Activated CD8-positive, alpha-beta memory T cell treated with anti-CD3 and anti-CD28 coated beads for 36 hours (primary cell): ENCODE data around the gene SMPX. TPM values are rescaled to one million over a fixed set of nuclear protein-coding genes. Genes with fewer than 3 reads are reported as not detected.
"Not testable (repeated sequence)": the region's sequence is repeated elsewhere in the genome, so short reads cannot be mapped to it uniquely, and the experiment has no call there.

ENCODE experiments used
- CTCF ChIA-PET: fragments of 350-600 bp; sonication (Branson Sonifier 250); formaldehyde crosslinking; loops from one replicate; lab custom pipeline; 2021; ENCODE audit warnings: antibody characterized with exemption; lab: Charles Lee
- POLR2A ChIA-PET: fragments of 350-600 bp; sonication (Branson Sonifier 250); formaldehyde crosslinking; loops from one replicate; lab custom pipeline; 2021; ENCODE audit warnings: antibody characterized with exemption; lab: Charles Lee
- total RNA-seq, 2 experiments: library from RNA; stranded (reverse); gene quantifications; one replicate each; pipeline ENCODE4 v1.2.3, GENCODE V29; 2021

Gene SMPX
- total RNA-seq, result not detected

- ChIA-PET POLR2A (no interaction called here), CTCF (interaction anchor here (0.9 kb wide), 1 partner anchor 20 kb away, joined by 3 read pairs; no protein-coding TSS in a partner anchor)
These were observed at the start of gene SMPX for GRCh38 chrX:21757960-21758359. Gene SMPX, minus strand, starts transcription at chrX:21758116. Its CDS starts 3,826 bp downstream, at chrX:21754290.

DNA sequence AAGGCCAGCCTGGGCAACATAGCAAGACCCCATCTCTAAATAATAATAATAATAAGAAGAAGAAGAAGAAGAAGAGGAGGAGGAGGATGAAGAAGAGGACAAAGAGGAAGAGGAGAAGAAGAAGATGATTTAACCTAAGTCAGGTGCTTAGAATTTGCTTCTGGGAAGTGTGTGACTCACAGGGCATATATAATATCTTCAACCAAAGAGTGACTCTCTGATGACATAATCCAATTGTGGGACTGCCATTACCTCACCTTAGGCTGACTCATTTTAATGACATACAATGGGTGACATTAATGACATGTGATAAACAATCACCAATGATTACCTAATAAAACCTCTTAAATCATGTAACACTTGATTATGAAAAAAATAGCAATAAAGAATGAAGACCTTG is 48.8 kb upstream of the SMPX start:
- POLR2A ChIA-PET, result no interaction called here
- CTCF ChIA-PET, result no interaction called here

DNA sequence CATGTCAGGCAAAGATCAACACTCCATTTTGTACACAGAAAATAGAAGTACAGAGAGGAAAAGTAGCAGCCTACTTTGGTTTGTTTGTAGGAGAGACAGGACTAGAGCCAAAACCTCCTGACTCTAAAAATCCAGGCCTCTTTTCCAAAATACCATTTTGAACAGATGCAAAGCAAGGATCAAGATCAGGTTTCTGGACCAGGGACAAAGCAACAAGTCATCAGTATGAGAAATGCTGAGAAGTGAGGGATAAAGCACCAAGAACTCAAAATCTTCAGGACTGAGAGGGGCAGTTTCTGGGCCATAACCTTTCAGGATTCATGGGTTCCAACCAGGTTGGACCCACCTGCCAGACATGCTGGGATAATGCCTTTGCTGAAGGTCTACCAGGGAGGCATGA is 44.9 kb upstream of the SMPX start:
- CTCF ChIA-PET, result no interaction called here
- POLR2A ChIA-PET, result no interaction called here

DNA sequence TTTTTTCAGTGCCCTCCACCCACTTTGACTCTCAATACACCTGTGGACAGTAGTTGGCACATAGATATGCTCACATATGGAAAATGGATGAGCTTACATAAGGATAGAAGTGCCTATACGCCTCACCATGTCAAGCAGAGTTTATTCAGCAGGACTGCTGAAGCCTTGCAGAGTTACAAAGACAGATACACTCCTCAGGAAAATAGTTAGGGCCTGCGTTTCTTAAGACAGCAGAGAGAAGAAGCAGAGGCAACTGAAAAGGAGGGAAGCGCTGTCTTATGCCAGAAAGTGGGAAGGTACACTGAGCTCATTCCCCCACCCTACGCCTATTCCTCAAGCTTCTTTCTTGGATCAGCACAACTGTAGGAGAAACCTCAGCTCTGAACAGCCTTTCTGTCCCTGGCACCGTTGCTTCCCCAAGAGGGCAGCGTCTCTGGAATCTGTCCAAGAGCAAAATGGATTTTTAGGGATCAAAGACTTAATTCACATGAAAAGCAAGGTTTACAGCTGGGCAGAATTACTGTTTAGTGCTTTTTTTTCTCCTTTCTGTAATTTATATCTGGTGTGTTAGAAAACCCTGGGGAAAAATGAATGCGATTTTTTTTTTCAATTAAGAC is 44.2 kb upstream of the SMPX start:
- ChIA-PET POLR2A (no interaction called here), CTCF (no interaction called here)

GRCh38 chrX:21800344-21800770 is 42.4 kb upstream of the SMPX start:
- ChIA-PET CTCF (no interaction called here), POLR2A (no interaction called here)

- ChIA-PET POLR2A (no interaction called here), CTCF (no interaction called here)
These were observed 41.9 kb upstream of the SMPX start for GRCh38 chrX:21799767-21800166.

DNA sequence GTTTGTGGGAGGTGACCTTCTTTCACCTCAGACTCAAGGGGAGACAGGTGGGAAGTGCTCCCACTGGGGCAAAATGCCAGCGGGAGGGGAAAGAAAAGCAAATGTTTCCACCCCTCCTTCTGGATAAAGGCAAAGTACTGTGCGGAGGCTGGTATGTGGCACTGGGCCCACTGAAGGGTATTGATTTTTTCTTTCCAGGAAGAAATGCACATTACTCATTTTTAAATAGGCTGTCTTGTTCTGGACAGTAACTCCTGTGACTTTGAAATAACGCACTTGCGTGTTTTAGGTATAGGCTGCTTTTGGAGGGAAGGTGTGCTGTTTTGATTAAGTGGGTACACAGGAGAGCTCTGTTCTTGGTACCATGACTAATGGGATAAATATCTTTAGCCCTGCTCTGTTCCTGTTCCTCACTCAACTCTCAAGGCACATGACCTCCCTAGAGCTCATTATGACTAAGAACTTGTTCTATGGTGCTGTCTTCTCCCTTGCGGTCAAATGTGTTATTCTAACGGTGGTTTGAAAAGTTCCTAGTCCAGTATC is 40.8 kb upstream of the SMPX start:
- CTCF ChIA-PET, result no interaction called here
- POLR2A ChIA-PET, result no interaction called here

- ChIA-PET CTCF (no interaction called here), POLR2A (no interaction called here)
These were observed 24.1 kb upstream of the SMPX start for GRCh38 chrX:21781976-21782375.

DNA sequence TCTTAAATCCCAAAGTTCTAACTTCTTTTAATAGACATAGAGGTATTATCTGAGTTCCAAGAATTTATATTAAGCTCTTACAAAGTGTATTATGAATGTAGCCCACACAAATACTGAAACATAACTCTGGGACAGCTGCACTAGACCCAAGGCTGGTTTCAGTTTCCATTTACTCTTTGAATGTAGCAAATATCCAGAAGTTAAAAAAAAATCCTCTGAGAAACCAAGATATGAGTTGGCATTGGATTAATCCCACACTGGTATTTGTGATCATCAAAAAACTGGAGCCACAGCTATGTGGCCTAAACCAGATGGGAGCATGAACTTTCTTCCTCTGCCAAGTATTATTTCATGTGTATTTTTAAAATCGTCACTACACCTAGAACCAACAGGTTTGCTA is 23.6 kb upstream of the SMPX start:
- ChIA-PET CTCF (no interaction called here), POLR2A (no interaction called here)

DNA sequence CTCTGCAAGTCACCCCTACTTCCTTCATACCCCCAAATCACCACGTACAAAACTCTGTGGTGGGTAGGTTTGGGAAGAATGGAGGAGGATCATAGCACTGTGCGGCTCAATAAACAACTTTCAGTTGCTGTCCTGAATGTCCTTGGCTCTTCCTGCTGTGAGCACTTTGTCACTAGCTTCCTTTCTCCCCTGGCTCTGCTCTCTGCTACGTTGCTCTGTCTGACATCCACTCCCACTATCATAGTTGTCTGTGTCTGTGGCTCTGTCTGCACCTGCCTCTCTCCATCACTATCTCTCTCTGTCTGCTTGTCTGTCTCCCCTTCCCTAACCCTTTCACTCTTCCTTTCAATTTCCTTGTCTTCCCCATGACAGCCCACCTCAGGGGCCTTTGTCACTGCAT is 21.2 kb upstream of the SMPX start:
- ChIA-PET POLR2A (no interaction called here), CTCF (no interaction called here)

DNA sequence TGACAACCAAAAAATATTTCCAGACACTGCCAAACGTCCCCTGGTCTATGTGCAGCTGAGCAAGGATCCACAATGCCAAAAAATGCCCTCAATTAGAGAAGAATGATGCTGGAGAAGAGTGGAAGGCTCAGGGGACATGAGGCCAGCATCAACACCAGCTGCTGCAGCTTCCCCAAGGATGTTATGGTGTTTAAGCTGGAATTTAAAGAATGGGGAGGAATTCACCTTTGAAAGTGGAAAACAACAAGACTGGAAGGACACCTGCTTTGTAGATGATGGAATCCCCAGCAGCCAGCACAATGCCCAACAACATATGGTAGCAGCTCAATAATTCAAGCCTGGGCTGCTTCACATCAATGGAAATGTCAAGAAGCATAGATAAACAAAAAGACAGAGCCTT is 20.3 kb upstream of the SMPX start:
- CTCF ChIA-PET, result interaction anchor here (1.2 kb wide), 1 partner anchor 20 kb away, joined by 3 read pairs; the partner anchor contains the start of gene SMPX
- POLR2A ChIA-PET, result no interaction called here

- CTCF ChIA-PET, result not testable (repeated sequence)
These were observed 17.2 kb upstream of the SMPX start for GRCh38 chrX:21775128-21775527.

DNA sequence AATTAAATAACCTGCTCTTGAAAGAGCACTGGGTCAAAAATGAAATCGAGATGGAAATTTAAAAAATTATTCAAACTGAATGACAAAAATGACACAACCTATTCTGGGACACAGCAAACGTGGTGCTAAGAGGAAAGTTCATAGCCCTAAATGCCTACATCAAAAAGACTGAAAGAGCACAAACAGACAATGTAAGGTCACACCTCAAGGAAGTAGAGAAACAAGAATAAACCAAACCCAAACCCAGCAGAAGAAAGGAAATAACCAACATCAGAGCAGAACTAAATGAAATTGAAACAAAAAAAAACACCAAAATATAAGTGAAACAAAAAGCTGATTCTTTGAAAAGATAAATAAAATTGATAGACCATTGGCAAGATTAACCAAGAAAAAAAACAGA is 15.1 kb upstream of the SMPX start:
- CTCF ChIA-PET, POLR2A ChIA-PET: not testable (repeated sequence)

More at GRCh38 chrX:21775128-21775527, 17.2 kb upstream of the SMPX start:
- POLR2A ChIA-PET, result not testable (repeated sequence)

GRCh38 chrX:21770631-21771321 is 12.9 kb upstream of the SMPX start:
- ChIA-PET CTCF (no interaction called here), POLR2A (no interaction called here)

- POLR2A ChIA-PET, result no interaction called here
- CTCF ChIA-PET, result no interaction called here
These were observed 8.2 kb upstream of the SMPX start for GRCh38 chrX:21766101-21766500.

DNA sequence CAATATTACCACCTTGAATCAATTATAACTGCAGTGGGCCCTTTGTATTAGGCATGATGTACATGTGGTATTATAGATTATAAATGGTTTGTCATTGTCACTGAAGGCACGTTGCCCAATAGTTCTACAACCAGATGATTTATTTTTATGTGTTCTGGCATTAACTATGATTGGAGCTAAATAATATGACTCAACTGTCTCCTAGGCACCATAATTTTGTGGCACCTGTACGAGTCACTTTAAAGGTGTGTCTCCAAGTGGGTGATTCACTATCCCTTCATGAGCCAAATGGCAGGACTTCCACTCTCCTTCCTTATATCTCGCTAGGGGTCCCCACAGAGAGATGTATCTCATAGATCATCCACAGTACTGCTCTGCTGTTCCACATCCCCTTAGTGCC is 6.1 kb upstream of the SMPX start:
- POLR2A ChIA-PET, result no interaction called here
- CTCF ChIA-PET, result no interaction called here

DNA sequence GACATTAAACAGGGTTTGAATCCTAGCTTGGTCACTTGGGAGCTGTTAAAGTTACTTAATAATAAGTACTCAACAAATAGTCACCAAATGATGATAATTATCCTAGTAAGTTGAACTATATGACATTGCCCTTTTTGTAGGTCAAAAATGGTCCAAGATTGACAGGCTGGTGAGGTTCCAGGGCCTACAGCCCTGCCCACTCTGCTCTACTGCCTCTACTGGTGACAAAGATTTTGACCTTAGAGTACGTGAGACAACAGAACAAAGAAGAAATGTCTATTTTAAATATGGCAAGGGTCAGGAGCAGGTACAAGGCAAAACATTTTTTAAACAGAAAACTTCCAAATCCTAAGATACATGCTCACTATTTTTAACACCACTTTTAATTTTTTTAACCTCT is 572 bp upstream of the SMPX start:
- POLR2A ChIA-PET, result no interaction called here
- CTCF ChIA-PET, result no interaction called here

GRCh38 chrX:21756785-21757529 is 959 bp downstream of the SMPX start:
- POLR2A ChIA-PET, result no interaction called here

DNA sequence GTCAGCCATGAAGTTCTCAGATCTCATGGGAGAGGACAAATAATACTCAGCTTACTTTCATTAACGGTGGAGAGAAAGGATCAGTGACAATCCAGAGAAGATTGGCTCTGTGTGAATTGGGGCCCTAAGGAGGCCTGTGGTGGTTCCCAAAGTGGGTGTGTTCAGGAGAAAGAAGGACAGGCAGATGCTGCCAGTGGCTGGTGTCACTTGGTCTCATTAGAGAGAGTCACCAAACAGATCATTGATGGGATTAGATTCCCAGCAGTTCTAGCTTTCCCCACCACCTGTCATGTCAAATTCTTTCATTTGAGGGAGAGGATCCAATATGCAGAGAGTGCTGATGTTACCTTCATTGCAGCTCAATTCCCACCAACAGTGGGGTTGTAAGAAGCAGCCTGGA is 8.0 kb downstream of the SMPX start:
- ChIA-PET POLR2A (no interaction called here), CTCF (no interaction called here)

More at GRCh38 chrX:21756785-21757529, 959 bp downstream of the SMPX start:
- CTCF ChIA-PET, result no interaction called here

DNA sequence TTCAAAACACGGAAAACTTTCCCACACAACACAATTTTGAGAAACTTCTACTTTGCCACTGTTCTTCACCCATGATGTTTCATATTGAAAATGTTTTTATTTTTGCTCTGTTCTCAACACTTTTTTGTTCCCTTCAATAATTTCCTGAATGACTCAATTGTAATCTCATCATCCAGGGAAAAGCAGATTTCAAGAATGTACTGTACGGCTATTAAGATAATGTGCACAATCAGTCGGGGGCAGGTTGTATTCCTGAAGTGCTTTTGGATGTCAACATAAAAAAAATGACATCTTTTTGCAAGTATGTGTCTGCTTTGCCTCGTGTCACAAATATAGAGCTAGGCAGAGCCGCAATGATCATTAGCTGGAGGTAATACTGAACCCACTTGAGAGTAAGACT is 9.7 kb downstream of the SMPX start:
- CTCF ChIA-PET, result no interaction called here

More for the DNA sequence above, 9.7 kb downstream of the SMPX start:
- POLR2A ChIA-PET, result no interaction called here
